A549 (cell line): ENCODE data around the gene LGALS4. TPM values are rescaled to one million over a fixed set of nuclear protein-coding genes. Genes with fewer than 3 reads are reported as not detected.

ENCODE experiments used
- ATAC-seq, 2 experiments: fragments of 200-7000 bp in 1 of 2; fragments of >200 bp in 1 of 2; cut with Nextera tagmentation in 1 of 2; cut with Tn5 transposase in 1 of 2; 3 replicates each; pipeline versions ENCODE4 v1.8.0 to v1.9.1; 2018 to 2020; ENCODE audit warnings: mild to moderate bottlenecking in 1 of 2, moderate library complexity in 1 of 2
- CTCF ChIA-PET: fragments of 300-600 bp; sonication (Branson Sonifier 250); formaldehyde crosslinking; extraction: SDS; loops from one replicate; lab custom pipeline; 2021; ENCODE audit warnings: antibody characterized with exemption, inconsistent platforms; lab: Yijun Ruan, JAX
- POLR2A ChIA-PET: fragments of 350-600 bp; formaldehyde crosslinking; extraction: SDS; loops from one replicate; lab custom pipeline; 2021; ENCODE audit warnings: antibody characterized with exemption, inconsistent platforms; lab: Yijun Ruan, JAX
- DNase-seq, 2 experiments: peaks; one replicate each; pipeline versions ENCODE4 v3.0.0 to v3.0.0-alpha.2; 2011 to 2016; ENCODE audit warnings: low read depth in 1 of 2, low spot score in 1 of 2
- FAIRE-seq: peaks from 2 replicates; lab custom pipeline; 2011; peaks lifted over from hg19 to GRCh38; lab: Jason Lieb, UNC
- H3K27ac ChIP-seq, 2 experiments: fragments of >200 bp; sonication (Bioruptor Twin); formaldehyde crosslinking; 3 replicates each; pipeline ENCODE4 v1.5.1; 2016 to 2017
- H3K4me1 ChIP-seq: fragments of >200 bp; sonication (Bioruptor Twin); formaldehyde crosslinking; 3 replicates; pipeline ENCODE4 v1.6.1; 2016
- H3K4me2 ChIP-seq: fragments of >200 bp; sonication (Bioruptor Twin); formaldehyde crosslinking; 3 replicates; pipeline ENCODE4 v1.6.1; 2016
- H3K4me3 ChIP-seq: fragments of >200 bp; sonication (Bioruptor Twin); formaldehyde crosslinking; 3 replicates; pipeline ENCODE4 v1.5.1; 2016
- H3K9me3 ChIP-seq: fragments of >200 bp; sonication (Bioruptor Twin); formaldehyde crosslinking; 3 replicates; pipeline ENCODE4 v1.6.1; 2016
- ATOH8 ChIP-seq: fragments of 250-450 bp; sonication (Bioruptor Pico); IDR thresholded peaks from 2 replicates; pipeline ENCODE4 v1.5.0; 2020; ENCODE audit warnings: low read depth, mild to moderate bottlenecking, moderate library complexity
- BHLHE40 ChIP-seq: IDR thresholded peaks from 2 replicates; pipeline ENCODE4 v1.6.1; 2012; ENCODE audit warnings: low read depth, low read length, inconsistent platforms
- CBX2 ChIP-seq: fragments of 200-600 bp; sonication (generic); IDR thresholded peaks from 2 replicates; pipeline ENCODE4 v1.6.1; 2016; ENCODE audit warnings: low read depth, mild to moderate bottlenecking, borderline replicate concordance
- CEBPB ChIP-seq, 2 experiments: fragments of >200 bp in 1 of 2; sonication (Bioruptor Twin) in 1 of 2; formaldehyde crosslinking in 1 of 2; IDR thresholded peaks; 2 replicates each; pipeline ENCODE4 v1.6.1; 2012 to 2016
- EP300 ChIP-seq, 2 experiments: fragments of >200 bp; sonication (Bioruptor Twin); formaldehyde crosslinking; IDR thresholded peaks; 2 replicates in 1 of 2; 3 replicates in 1 of 2; pipeline ENCODE4 v1.6.1; 2016 to 2017
- GATA3 ChIP-seq: IDR thresholded peaks from 2 replicates; pipeline ENCODE4 v1.6.1; 2012; ENCODE audit warnings: borderline replicate concordance
- HEYL ChIP-seq: fragments of 250-450 bp; sonication (Bioruptor Pico); IDR thresholded peaks from 2 replicates; pipeline ENCODE4 v1.8.0; 2021; ENCODE audit warnings: mild to moderate bottlenecking, moderate library complexity
- HOXA7 ChIP-seq: fragments of 250-450 bp; sonication (Bioruptor Pico); IDR thresholded peaks from 2 replicates; pipeline ENCODE4 v1.5.0; 2020; ENCODE audit warnings: mild to moderate bottlenecking, moderate library complexity
- HOXB13 ChIP-seq: fragments of 250-450 bp; sonication (Bioruptor Pico); IDR thresholded peaks from 2 replicates; pipeline ENCODE4 v1.5.0; 2020; ENCODE audit warnings: low read depth, mild to moderate bottlenecking, moderate library complexity
- HOXB5 ChIP-seq: fragments of 250-450 bp; sonication (Bioruptor Pico); IDR thresholded peaks from 2 replicates; pipeline ENCODE4 v1.5.0; 2020; ENCODE audit warnings: mild to moderate bottlenecking, moderate library complexity
- JUNB ChIP-seq: fragments of >200 bp; sonication (Bioruptor Twin); formaldehyde crosslinking; IDR thresholded peaks from 2 replicates; pipeline ENCODE4 v1.6.1; 2016
- KDM1A ChIP-seq: fragments of 200-600 bp; sonication (generic); IDR thresholded peaks from 2 replicates; pipeline ENCODE4 v1.6.1; 2016; ENCODE audit warnings: low read depth, mild to moderate bottlenecking
- NFE2L2 ChIP-seq: fragments of 150-350 bp; conservative IDR thresholded peaks from 2 replicates; pipeline ENCODE4 v1.6.1; 2014; ENCODE audit warnings: low read length
- NR3C1 ChIP-seq: fragments of >200 bp; sonication (Bioruptor Twin); formaldehyde crosslinking; IDR thresholded peaks from 3 replicates; pipeline ENCODE4 v1.6.1; 2017
- POLR2AphosphoS2 ChIP-seq: conservative IDR thresholded peaks from 2 replicates; pipeline ENCODE4 v1.6.1; 2012; ENCODE audit warnings: low read length, improper control_type of control experiment, inconsistent platforms
- RAD21 ChIP-seq, 2 experiments: fragments of >200 bp in 1 of 2; sonication (Bioruptor Twin) in 1 of 2; formaldehyde crosslinking in 1 of 2; IDR thresholded peaks in 1 of 2; conservative IDR thresholded peaks in 1 of 2; 2 replicates in 1 of 2; 3 replicates in 1 of 2; pipeline ENCODE4 v1.6.1; 2012 to 2018; ENCODE audit warnings: inconsistent platforms in 1 of 2
- REST ChIP-seq: fragments of 200-600 bp; sonication (generic); IDR thresholded peaks from 2 replicates; pipeline ENCODE4 v1.6.1; 2016; ENCODE audit warnings: antibody characterized with exemption, mild to moderate bottlenecking, moderate library complexity
- SMC3 ChIP-seq: fragments of >200 bp; sonication (Bioruptor Twin); formaldehyde crosslinking; IDR thresholded peaks from 3 replicates; pipeline ENCODE4 v1.6.1; 2018; ENCODE audit warnings: inconsistent platforms
- TFCP2L1 ChIP-seq: fragments of 250-450 bp; sonication (Bioruptor Pico); IDR thresholded peaks from 2 replicates; pipeline ENCODE4 v1.5.0; 2021; ENCODE audit warnings: mild to moderate bottlenecking
- ZC3H11A ChIP-seq: fragments of 450-650 bp; IDR thresholded peaks from 2 replicates; pipeline ENCODE4 v1.6.1; 2014; ENCODE audit warnings: antibody characterized with exemption, mild to moderate bottlenecking
- ZFP36 ChIP-seq: fragments of 450-650 bp; IDR thresholded peaks from 2 replicates; pipeline ENCODE4 v1.6.1; 2014; ENCODE audit warnings: borderline replicate concordance; ENCODE audit not compliant: partially characterized antibody
- ZNF302 ChIP-seq: fragments of 250-450 bp; sonication (Bioruptor Pico); IDR thresholded peaks from 2 replicates; pipeline ENCODE4 v1.9.0; 2021; ENCODE audit warnings: inconsistent platforms, mild to moderate bottlenecking, moderate library complexity
- WGBS: methylation state at CpG from one replicate; pipeline ENCODE4 v1.1.6; 2017; ENCODE audit errors: missing lambda C conversion rate; 5-methylcytosine and 5-hydroxymethylcytosine counted together
- polyA plus RNA-seq, 4 experiments: library from polyadenylated mRNA; depleted of rRNA in 3 of 4; stranded (reverse); fragments of >200 nt; fragmentation: RNase III in 1 of 4; extraction: RNeasy Plus Mini Kit Qiagen cat#74134 plus additional on column Dnase treatment in 1 of 4; gene quantifications; 2 replicates in 3 of 4; 3 replicates in 1 of 4; pipeline ENCODE4 v1.2.3, GENCODE V29; 2011 to 2017
- TF ChIP-seq, protein P1 (sequence below): IDR thresholded peaks from 2 replicates; pipeline ENCODE4 v1.6.1; 2012; ENCODE audit warnings: low read depth, borderline replicate concordance
- TF ChIP-seq, protein P2 (sequence below): fragments of >200 bp; sonication (Bioruptor Twin); formaldehyde crosslinking; IDR thresholded peaks from 3 replicates; pipeline ENCODE4 v1.6.1; 2016

The LGALS4 gene
- polyA plus RNA-seq, 2 of the 4 experiments (the other 2 are of a cell fraction) = 0.94 to 2.5 TPM

GRCh38 chr19:38812009-38812840 is 520 bp downstream of the LGALS4 start:
- Histone ChIP-seq H3K27ac (peak overlapping the region in 1 of 2 experiments; percentile 31; a peak in 3 of 6 replicates), H3K9me3 (no peaks in the 10 kb centered on the region), H3K4me1 (peaks cover 20% of the 10 kb centered on the region), H3K4me3 (no peak overlapping the region), H3K4me2 (no peak overlapping the region)
- DNase-seq (no peak), FAIRE-seq (no peak), ATAC-seq (peak; percentile 3 to 5; a peak in 1 of 6 replicates)
- CTCF ChIA-PET = interaction anchor here (0.7 to 2.0 kb wide), 11 partner anchors 10 to 477 kb away, joined by 3 to 7 read pairs (median 3); partner anchors contain the start of genes FAM98C, MRPS12 and SARS2
- POLR2A ChIA-PET = no interaction called here
- TF ChIP-seq KDM1A = no peak
- no peak for TF ChIP-seq JUNB
- no peak for TF ChIP-seq ZFP36
- TF ChIP-seq GATA3 = no peak
- no peak for TF ChIP-seq CEBPB (IDR thresholded peaks at IDR 0.05)
- TF ChIP-seq HEYL (CRISPR knock-in tag) = no peak
- TF ChIP-seq, protein P1, sequence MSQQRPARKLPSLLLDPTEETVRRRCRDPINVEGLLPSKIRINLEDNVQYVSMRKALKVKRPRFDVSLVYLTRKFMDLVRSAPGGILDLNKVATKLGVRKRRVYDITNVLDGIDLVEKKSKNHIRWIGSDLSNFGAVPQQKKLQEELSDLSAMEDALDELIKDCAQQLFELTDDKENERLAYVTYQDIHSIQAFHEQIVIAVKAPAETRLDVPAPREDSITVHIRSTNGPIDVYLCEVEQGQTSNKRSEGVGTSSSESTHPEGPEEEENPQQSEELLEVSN = no peak
- TF ChIP-seq BHLHE40 = no peak
- no peak for TF ChIP-seq HOXB13 (CRISPR knock-in tag)
- TF ChIP-seq HOXA7 (CRISPR knock-in tag) = no peak
- no peak for TF ChIP-seq REST
- TF ChIP-seq ZNF302 (CRISPR knock-in tag) = no peak
- TF ChIP-seq NR3C1 = no peak
- TF ChIP-seq ZC3H11A = no peak
- TF ChIP-seq, protein P2, sequence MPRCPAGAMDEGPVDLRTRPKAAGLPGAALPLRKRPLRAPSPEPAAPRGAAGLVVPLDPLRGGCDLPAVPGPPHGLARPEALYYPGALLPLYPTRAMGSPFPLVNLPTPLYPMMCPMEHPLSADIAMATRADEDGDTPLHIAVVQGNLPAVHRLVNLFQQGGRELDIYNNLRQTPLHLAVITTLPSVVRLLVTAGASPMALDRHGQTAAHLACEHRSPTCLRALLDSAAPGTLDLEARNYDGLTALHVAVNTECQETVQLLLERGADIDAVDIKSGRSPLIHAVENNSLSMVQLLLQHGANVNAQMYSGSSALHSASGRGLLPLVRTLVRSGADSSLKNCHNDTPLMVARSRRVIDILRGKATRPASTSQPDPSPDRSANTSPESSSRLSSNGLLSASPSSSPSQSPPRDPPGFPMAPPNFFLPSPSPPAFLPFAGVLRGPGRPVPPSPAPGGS = no peak
- TF ChIP-seq RAD21 (conservative IDR thresholded peaks at IDR 0.05 in 1 of 2, IDR thresholded peaks at IDR 0.05 in 1 of 2) = no peak
- TF ChIP-seq ATOH8 = no peak
- 91% methylated on average over 18 of the region's 18 CpGs for WGBS

- 94% methylated on average over 8 of the region's 8 CpGs for WGBS
- POLR2A ChIA-PET = no interaction called here
- CTCF ChIA-PET = interaction anchor here (0.7 to 3.3 kb wide), 8 partner anchors 10 to 289 kb away, joined by 3 to 12 read pairs (median 3); partner anchors contain the start of gene ECH1
- Histone ChIP-seq H3K27ac (no peak overlapping the region), H3K4me2 (no peak overlapping the region), H3K9me3 (no peaks in the 10 kb centered on the region), H3K4me3 (no peak overlapping the region), H3K4me1 (peaks cover 28% of the 10 kb centered on the region)
- TF ChIP-seq ZNF302 (CRISPR knock-in tag) (no peak), ATOH8 (no peak), TFCP2L1 (CRISPR knock-in tag) (no peak), EP300 (IDR thresholded peaks at IDR 0.05) (no peak), HOXB5 (no peak), CEBPB (IDR thresholded peaks at IDR 0.05) (no peak), SMC3 (no peak), NFE2L2 (no peak), CBX2 (no peak), POLR2AphosphoS2 (no peak)
- TF ChIP-seq, protein P1 = no peak
- peak; percentile 84 for FAIRE-seq
- no peak for DNase-seq
- no peak for ATAC-seq
Observed at GRCh38 chr19:38809592-38810252, 3.0 kb downstream of the LGALS4 start.
